HG03565 (cell line): ENCODE measurements around the gene STRA8.
"Not testable (repeated sequence)": the region's sequence is repeated elsewhere in the genome, so short reads cannot be mapped to it uniquely, and the experiment has no call there.

Source experiments
- ATAC-seq: cut with Tn5 transposase; IDR thresholded peaks from one replicate; pipeline ENCODE4 v1.9.1; 2021; ENCODE audit warnings: mild to moderate bottlenecking, moderate library complexity; ENCODE audit not compliant: unreplicated experiment

The STRA8 gene

DNA sequence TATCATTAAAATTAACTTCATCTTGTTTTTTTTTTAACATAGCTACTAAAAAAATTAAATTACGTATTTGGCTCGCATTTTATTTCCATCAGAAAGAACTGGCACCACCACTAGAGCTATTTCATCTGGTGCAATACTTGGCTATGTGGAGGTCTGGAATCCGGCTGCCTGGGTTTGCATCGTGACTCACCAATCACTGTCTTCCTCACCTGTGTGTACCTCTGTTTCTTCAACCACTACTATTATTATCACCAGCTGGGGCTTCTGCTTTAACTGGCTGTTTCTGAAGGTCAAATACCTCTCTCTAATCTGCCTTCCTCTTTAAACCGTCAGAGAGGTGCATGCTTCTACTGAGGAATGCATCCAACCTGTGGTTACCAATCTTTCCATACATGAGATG is 28.8 kb upstream of the STRA8 start:
- ATAC-seq, result no peak

DNA sequence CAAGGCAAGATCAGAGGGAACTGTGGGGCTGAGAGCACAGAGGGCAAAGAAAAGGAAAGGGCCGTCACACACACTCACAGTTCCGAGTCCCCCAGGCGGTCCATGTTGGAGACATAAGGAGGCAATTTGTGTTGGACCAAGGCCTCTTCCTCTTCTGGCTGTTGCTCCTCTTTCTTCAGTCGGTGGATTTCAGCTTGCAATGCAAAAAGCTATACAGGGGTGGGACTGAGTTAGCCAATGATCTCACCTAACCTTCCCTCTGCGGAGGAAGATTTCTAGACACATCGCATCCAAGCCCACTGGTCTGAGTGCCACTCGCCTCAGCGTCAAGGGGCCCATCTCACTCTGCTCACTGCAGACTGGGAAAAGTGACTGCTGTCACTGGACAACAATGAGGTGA is 27.8 kb upstream of the STRA8 start:
- ATAC-seq, result no peak

DNA sequence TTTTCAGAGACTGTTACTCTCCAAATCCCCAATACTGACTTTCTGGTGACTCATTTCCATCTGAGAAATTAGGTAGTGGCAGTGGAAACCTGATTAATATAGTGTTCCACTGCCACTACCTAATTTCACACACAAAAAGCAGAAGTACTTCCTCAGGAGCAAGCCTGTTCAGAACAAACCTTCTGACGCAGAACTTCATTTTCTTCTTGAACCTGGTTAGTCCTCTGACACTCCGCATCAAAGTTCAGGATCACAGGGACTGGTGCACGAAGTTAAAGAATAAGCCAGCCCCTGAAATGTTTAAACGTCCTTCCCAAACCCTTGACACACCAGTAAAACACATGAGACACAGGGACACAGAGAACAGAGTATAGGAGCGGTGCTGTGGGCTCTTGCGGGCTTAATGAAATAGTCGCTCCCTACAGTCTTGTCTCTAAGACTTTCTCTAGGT is 26.7 kb upstream of the STRA8 start:
- peak; percentile 37 for ATAC-seq

GRCh38 chr7:135207406-135208101 is 26.1 kb upstream of the STRA8 start:
- no peak for ATAC-seq

DNA sequence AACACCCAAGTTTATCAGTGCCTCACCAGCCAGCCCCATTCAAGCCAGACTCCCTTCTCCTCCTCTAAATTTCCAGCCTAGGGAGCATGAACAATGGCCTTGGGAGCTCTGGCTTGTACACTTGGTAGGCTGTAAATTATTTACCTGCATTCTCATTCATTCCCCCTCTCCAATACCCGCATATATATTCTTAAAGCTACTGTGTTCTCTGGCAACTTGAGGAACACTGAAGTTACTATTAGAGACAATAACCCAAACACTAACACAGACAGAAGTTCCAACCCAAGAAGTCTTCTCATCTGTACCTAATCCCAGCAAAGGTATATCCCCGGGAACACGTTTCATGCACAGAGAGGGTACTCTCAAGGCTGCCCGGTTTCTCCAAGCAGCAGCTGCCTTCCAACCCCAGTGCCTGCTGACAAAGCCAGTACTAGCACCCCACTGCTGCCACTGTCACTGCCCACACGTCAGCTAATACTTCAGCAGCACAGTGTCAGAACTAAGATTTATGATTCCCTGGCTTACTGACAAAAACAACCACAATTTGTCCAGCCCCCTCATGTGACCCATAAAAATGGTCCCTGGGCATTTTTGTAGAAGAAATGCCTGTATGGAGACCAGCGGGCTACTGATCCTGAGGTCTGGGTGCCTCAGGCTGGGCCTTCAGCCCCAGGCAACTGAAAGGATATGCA is 25.4 kb upstream of the STRA8 start:
- ATAC-seq, result no peak

GRCh38 chr7:135209225-135209834 is 24.3 kb upstream of the STRA8 start:
- ATAC-seq, result no peak

DNA sequence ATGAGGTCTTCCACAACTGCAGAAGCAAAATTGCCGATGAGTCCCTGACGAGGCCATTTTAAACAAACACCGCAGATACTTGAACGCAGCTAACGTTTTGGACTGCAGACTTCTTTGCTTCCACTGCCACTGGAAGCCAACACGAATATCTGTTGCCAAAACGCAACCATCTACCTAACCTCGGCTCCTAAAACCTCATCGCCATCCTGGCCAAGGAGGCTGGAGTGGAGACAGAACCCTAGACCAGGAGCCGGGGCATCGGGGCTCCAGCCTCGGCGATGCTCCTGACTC is 22.8 kb upstream of the STRA8 start:
- ATAC-seq, result no peak

- ATAC-seq, result peak; percentile 66
These were observed 22.3 kb upstream of the STRA8 start, which contains the start of gene WDR91 for GRCh38 chr7:135211179-135211945. Gene WDR91 (minus strand): TSS chr7:135211526. CDS start chr7:135211502, 24 bp downstream.

GRCh38 chr7:135211946-135212685 is 21.5 kb upstream of the STRA8 start:
- ATAC-seq, result not testable (repeated sequence)

DNA sequence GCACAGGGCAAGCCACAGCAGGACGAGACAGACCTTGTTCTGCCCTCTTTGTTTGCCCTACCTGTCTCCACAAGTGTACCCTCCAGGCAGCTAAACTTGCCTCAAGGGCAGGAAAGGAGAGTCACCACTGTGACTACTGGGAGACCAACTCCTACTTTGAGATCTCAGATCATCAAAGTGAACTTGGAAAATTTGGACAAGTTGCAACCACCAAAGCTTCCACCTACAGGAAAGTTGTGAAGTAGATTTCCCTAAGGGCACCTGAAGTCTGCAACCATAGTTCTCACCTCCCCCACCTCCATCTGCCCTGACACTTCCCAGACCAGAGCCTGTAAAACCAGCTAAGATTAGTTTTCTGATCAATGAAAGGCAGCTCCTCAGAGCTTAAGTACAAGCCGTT is 19.8 kb upstream of the STRA8 start:
- ATAC-seq, result no peak

DNA sequence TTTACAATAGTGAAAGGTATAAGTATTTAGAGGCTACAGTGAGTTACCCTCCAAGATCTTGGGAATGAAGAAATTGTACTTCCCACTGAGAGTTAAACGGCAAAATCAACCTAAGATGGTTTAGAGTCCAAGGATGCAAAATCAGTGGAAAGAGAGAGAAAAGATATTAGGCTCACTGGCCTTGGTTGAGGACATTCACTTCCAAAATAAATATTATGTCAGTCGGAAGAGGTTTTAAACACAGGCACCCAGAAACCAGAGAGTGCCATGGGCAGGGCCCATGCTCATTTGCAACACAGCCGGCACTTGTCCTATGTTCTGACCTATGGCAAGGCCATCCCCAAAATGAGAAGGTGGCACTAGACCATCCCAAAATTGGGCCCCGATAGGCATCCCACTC is 18.5 kb upstream of the STRA8 start:
- ATAC-seq, result no peak

- ATAC-seq, result no peak
These were observed 17.9 kb upstream of the STRA8 start for GRCh38 chr7:135215698-135216097.

DNA sequence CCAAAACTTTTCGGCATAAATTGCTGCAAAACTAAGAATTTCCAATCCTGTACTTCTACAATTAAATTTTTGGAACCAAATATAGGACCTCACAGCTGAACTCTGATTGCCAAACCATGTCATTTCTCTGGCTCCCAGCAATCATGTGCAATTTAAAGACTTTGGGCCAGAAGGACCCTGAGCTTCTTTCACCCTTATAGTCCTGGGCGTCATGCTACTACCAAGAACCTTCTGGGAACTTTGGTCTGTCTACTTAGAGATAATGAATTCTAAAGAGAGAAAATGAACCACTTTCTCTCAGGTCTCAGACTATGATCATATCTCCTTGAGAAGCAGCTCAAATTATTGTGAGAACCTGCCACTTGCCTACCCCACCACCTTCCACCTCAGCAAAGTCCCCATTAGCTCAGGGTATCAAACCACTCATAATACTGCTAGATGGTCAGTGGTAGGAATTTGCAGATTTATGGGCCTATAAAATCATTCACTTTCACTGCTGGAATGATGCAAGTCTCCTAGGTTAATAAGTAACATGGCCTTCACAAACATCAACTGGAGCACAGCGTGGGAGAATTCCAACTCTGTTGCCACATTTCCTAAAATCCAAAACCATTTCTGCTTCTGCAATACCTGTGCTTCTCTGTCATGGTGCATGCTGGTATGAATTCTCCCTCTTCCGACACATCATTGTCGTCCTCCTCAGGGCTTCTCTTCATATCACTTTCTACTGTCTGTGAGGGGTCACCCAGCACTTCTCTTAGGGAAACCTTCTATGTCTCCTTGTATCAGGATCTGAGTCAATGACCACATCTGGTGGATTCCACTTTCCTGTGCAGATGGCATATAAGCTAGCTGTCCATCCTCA is 15.8 kb upstream of the STRA8 start:
- no peak for ATAC-seq

GRCh38 chr7:135224027-135224426 is 9.6 kb upstream of the STRA8 start:
- ATAC-seq, result peak; percentile 63

- ATAC-seq, result no peak
These were observed 2.0 kb upstream of the STRA8 start for GRCh38 chr7:135231686-135232085.

GRCh38 chr7:135232087-135232486 is 1.6 kb upstream of the STRA8 start:
- ATAC-seq, result no peak

- ATAC-seq, result no peak
These were observed 918 bp upstream of the STRA8 start for GRCh38 chr7:135232720-135233119.

DNA sequence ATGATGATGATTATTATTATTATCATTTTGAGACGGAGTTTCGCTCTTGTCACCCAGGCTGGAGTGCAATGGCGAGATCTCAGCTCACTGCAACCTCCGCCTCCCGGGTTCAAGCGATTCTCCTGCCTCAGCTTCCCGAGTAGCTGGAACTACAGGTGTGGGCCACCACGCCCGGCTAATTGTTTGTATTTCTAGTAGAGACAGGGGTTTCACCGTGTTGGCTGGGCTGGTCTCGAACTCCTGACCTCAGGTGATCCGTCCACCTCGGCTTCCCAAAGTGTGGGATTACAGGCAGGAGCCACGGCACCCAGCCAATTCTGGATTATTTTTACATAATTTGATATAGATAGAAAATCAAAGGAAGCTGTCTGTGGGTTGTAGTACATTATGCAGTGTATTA is 457 bp downstream of the STRA8 start:
- ATAC-seq, result not testable (repeated sequence)

DNA sequence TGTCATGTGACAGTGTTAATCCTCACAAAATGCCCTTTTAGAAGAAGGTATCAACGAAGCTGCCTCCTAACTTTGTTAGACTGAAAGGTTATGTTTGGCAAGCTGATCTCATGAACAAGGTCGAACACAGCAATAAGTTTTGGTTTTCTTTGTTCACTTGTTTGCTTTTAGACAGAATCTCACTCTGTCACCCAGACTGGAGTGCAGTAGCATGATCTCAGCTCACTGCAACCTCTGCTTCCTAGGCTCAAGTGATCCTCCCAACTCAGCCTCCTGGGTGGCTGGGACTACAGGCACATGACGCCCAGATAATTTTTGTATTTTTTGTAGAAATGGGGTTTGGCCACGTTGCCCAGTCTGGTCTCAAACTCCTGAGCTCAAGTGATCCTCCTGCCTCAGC is 1.1 kb downstream of the STRA8 start:
- ATAC-seq, result no peak

DNA sequence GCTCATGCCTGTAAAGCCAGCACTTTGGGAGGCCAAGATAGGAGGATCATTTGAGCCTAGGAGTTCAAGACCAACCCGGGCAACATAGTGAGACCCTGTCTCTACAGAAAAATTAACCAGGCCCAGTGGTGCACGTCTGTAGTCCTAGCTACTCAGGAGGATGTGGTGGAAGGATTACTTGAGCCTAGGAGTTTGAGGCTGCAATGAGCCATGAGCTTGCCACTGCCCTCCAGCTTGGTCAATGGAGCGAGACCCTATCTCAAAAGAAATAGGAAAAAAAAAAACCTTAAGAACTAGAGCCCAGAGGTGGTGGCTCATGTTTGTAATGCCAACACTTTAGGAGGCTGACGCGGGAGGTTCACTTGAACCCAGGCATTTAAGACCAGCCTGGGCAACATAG is 2.2 kb downstream of the STRA8 start:
- ATAC-seq, result no peak
